ENCODE measurements around the gene MYO1D.

MYO1D gene

GRCh38 chr17:32810690-32811089, 66.2 kb downstream of the MYO1D start:
- DNase-seq, result no peak

GRCh38 chr17:32807577-32807976, 69.3 kb downstream of the MYO1D start:
- DNase-seq, result no peak

GRCh38 chr17:32806646-32807045, 70.3 kb downstream of the MYO1D start:
- DNase-seq, result no peak

GRCh38 chr17:32805029-32805976, 71.6 kb downstream of the MYO1D start:
- DNase-seq, result no peak

GRCh38 chr17:32803544-32803943, 73.4 kb downstream of the MYO1D start:
- no peak for DNase-seq

- DNase-seq, result no peak
These were observed 74.6 kb downstream of the MYO1D start for GRCh38 chr17:32802306-32802705.

GRCh38 chr17:32801641-32802040, 75.3 kb downstream of the MYO1D start:
- no peak for DNase-seq

GRCh38 chr17:32801193-32801592, 75.7 kb downstream of the MYO1D start:
- no peak for DNase-seq

- no peak for DNase-seq
These were observed 78.0 kb downstream of the MYO1D start for GRCh38 chr17:32798938-32799337.

- DNase-seq, result no peak
These were observed 81.5 kb downstream of the MYO1D start for GRCh38 chr17:32795339-32795979.

- no peak for DNase-seq
These were observed 82.2 kb downstream of the MYO1D start for GRCh38 chr17:32794533-32795246.

- DNase-seq, result no peak
These were observed 83.1 kb downstream of the MYO1D start for GRCh38 chr17:32793841-32794240.

- no peak for DNase-seq
These were observed 84.7 kb downstream of the MYO1D start for GRCh38 chr17:32792207-32792606.

GRCh38 chr17:32786169-32786568, 90.8 kb downstream of the MYO1D start:
- DNase-seq, result no peak

GRCh38 chr17:32784113-32784512, 92.8 kb downstream of the MYO1D start:
- DNase-seq, result no peak

GRCh38 chr17:32783602-32784001, 93.3 kb downstream of the MYO1D start:
- DNase-seq, result peak in 1 of 2 donors; percentile 63

GRCh38 chr17:32780721-32781120, 96.2 kb downstream of the MYO1D start:
- no peak for DNase-seq

- no peak for DNase-seq
These were observed 99.0 kb downstream of the MYO1D start for GRCh38 chr17:32777922-32778321.

- no peak for DNase-seq
These were observed 99.5 kb downstream of the MYO1D start for GRCh38 chr17:32777436-32777835.

- no peak for DNase-seq
These were observed 102.2 kb downstream of the MYO1D start for GRCh38 chr17:32774695-32775084.

GRCh38 chr17:32773856-32774694, 102.8 kb downstream of the MYO1D start:
- DNase-seq, result no peak

- no peak for DNase-seq
These were observed 104.4 kb downstream of the MYO1D start for GRCh38 chr17:32772453-32773025.

Measured in CD4-positive, alpha-beta T cell treated with Interferon alpha-2 for 1 hour (primary cell).